Loucy (cell line): ENCODE data around the gene TBR1.

Source experiments
- EZH2phosphoT487 ChIP-seq: fragments of 200-600 bp; IDR thresholded peaks from 2 replicates; pipeline ENCODE4 v1.6.1; 2018; ENCODE audit warnings: antibody characterized with exemption, mild to moderate bottlenecking, moderate library complexity, borderline replicate concordance
- TF ChIP-seq, protein P1 (sequence below): fragments of 200-600 bp; sonication (generic); conservative IDR thresholded peaks from 2 replicates; pipeline ENCODE4 v1.5.1; 2014; ENCODE audit warnings: mild to moderate bottlenecking, antibody characterized with exemption, low read length

DNA sequence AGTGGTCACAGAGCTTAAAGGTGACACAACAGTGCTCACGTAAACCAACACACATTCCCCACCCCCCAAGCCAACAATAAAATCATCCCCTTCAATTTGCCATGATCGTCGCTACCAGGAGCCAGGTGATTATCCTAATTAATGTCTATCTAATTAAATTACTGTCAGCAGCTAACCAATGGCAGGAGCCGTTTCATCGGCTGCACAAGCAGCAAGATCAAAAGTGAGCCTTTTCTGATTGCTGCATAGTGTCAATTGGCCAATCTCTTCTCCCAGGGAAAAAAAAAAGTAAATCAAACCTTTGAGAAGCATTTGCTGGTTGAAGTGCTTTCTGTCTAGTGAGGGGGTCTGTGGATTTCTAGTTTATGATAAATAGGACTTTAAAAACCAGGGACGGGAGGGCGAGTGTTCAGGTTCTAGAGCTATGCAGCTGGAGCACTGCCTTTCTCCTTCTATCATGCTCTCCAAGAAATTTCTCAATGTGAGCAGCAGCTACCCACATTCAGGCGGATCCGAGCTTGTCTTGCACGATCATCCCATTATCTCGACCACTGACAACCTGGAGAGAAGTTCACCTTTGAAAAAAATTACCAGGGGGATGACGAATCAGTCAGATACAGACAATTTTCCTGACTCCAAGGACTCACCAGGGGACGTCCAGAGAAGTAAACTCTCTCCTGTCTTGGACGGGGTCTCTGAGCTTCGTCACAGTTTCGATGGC is at the start of gene TBR1:
- TF ChIP-seq, protein P1, sequence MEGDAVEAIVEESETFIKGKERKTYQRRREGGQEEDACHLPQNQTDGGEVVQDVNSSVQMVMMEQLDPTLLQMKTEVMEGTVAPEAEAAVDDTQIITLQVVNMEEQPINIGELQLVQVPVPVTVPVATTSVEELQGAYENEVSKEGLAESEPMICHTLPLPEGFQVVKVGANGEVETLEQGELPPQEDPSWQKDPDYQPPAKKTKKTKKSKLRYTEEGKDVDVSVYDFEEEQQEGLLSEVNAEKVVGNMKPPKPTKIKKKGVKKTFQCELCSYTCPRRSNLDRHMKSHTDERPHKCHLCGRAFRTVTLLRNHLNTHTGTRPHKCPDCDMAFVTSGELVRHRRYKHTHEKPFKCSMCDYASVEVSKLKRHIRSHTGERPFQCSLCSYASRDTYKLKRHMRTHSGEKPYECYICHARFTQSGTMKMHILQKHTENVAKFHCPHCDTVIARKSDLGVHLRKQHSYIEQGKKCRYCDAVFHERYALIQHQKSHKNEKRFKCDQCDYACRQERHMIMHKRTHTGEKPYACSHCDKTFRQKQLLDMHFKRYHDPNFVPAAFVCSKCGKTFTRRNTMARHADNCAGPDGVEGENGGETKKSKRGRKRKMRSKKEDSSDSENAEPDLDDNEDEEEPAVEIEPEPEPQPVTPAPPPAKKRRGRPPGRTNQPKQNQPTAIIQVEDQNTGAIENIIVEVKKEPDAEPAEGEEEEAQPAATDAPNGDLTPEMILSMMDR, result no peak
- no peak for TF ChIP-seq EZH2phosphoT487
